Activated naive CD8-positive, alpha-beta T cell treated with anti-CD3 and anti-CD28 coated beads, Interleukin-2, amount 50 U/mL, for 24 hours (primary cell): ENCODE measurements around the gene PGM5.
"Not testable (repeated sequence)": the region's sequence is repeated elsewhere in the genome, so short reads cannot be mapped to it uniquely, and the experiment has no call there.

Source experiments
- ATAC-seq: fragments of 150-1000 bp; cut with Tn5 transposase; one replicate; pipeline ENCODE4 v1.10.0; 2021
- DNase-seq: peaks from one replicate; pipeline ENCODE4 v3.0.0; 2021
- H3K27ac Mint-ChIP-seq: one replicate; pipeline ENCODE4 v1.8.0; 2021; ENCODE audit warnings: mild to moderate bottlenecking, mixed read lengths
- H3K27me3 Mint-ChIP-seq: one replicate; pipeline ENCODE4 v1.8.0; 2021; ENCODE audit warnings: mixed read lengths
- H3K36me3 Mint-ChIP-seq: one replicate; pipeline ENCODE4 v1.8.0; 2021; ENCODE audit warnings: low read depth, mixed read lengths
- H3K4me1 Mint-ChIP-seq: one replicate; pipeline ENCODE4 v1.8.0; 2021; ENCODE audit warnings: mixed read lengths
- H3K4me3 Mint-ChIP-seq: one replicate; pipeline ENCODE4 v1.8.0; 2021; ENCODE audit warnings: mild to moderate bottlenecking, moderate library complexity, mixed read lengths
- H3K9me3 Mint-ChIP-seq: one replicate; pipeline ENCODE4 v1.8.0; 2021; ENCODE audit warnings: mixed read lengths

Gene PGM5

GRCh38 chr9:68356380-68357118 is at the start of gene PGM5:
Gene PGM5 (plus strand): TSS chr9:68356611. CDS start chr9:68357128, 517 bp downstream.
- DNase-seq, result peak; percentile 4
- not testable (repeated sequence) for H3K9me3 Mint-ChIP-seq, H3K4me1 Mint-ChIP-seq, H3K27ac Mint-ChIP-seq, H3K36me3 Mint-ChIP-seq
- peaks cover 20% of the 10 kb centered on the region for H3K27me3 Mint-ChIP-seq
- peak within 1 kb of the TSS; percentile 61 for H3K4me3 Mint-ChIP-seq
- ATAC-seq, result peak; percentile 24

GRCh38 chr9:68307127-68307526 is 49.3 kb upstream of the PGM5 start:
- not testable (repeated sequence) for H3K27ac Mint-ChIP-seq, H3K36me3 Mint-ChIP-seq, H3K27me3 Mint-ChIP-seq, DNase-seq, H3K4me1 Mint-ChIP-seq, H3K4me3 Mint-ChIP-seq, ATAC-seq, H3K9me3 Mint-ChIP-seq

- not testable (repeated sequence) for H3K27ac Mint-ChIP-seq, H3K36me3 Mint-ChIP-seq, H3K4me1 Mint-ChIP-seq, DNase-seq, H3K27me3 Mint-ChIP-seq, H3K4me3 Mint-ChIP-seq, H3K9me3 Mint-ChIP-seq
- peak; percentile 15 for ATAC-seq
Observed at GRCh38 chr9:68307654-68308053, 48.8 kb upstream of the PGM5 start.

- ATAC-seq, H3K4me1 Mint-ChIP-seq, DNase-seq, H3K36me3 Mint-ChIP-seq, H3K27me3 Mint-ChIP-seq, H3K9me3 Mint-ChIP-seq, H3K4me3 Mint-ChIP-seq, H3K27ac Mint-ChIP-seq: not testable (repeated sequence)
Observed at GRCh38 chr9:68311208-68311607, 45.2 kb upstream of the PGM5 start.

GRCh38 chr9:68318209-68318608 is 38.2 kb upstream of the PGM5 start:
- H3K4me1 Mint-ChIP-seq, DNase-seq, ATAC-seq, H3K9me3 Mint-ChIP-seq, H3K27me3 Mint-ChIP-seq, H3K27ac Mint-ChIP-seq, H3K4me3 Mint-ChIP-seq, H3K36me3 Mint-ChIP-seq: not testable (repeated sequence)

GRCh38 chr9:68323749-68324148 is 32.7 kb upstream of the PGM5 start:
- H3K27ac Mint-ChIP-seq, H3K4me3 Mint-ChIP-seq: not testable (repeated sequence)

GRCh38 chr9:68324518-68324917 is 31.9 kb upstream of the PGM5 start:
- H3K27ac Mint-ChIP-seq, DNase-seq, H3K27me3 Mint-ChIP-seq, H3K36me3 Mint-ChIP-seq, H3K4me3 Mint-ChIP-seq, ATAC-seq, H3K4me1 Mint-ChIP-seq, H3K9me3 Mint-ChIP-seq: not testable (repeated sequence)

More at GRCh38 chr9:68323749-68324148, 32.7 kb upstream of the PGM5 start:
- H3K27me3 Mint-ChIP-seq, H3K4me1 Mint-ChIP-seq, ATAC-seq, DNase-seq, H3K9me3 Mint-ChIP-seq, H3K36me3 Mint-ChIP-seq: not testable (repeated sequence)

- not testable (repeated sequence) for H3K4me1 Mint-ChIP-seq, H3K9me3 Mint-ChIP-seq, H3K36me3 Mint-ChIP-seq, H3K4me3 Mint-ChIP-seq, H3K27me3 Mint-ChIP-seq, ATAC-seq, DNase-seq, H3K27ac Mint-ChIP-seq
Observed at GRCh38 chr9:68329106-68329505, 27.3 kb upstream of the PGM5 start.

GRCh38 chr9:68330531-68331173 is 25.8 kb upstream of the PGM5 start:
- not testable (repeated sequence) for H3K36me3 Mint-ChIP-seq, H3K4me3 Mint-ChIP-seq, ATAC-seq, H3K4me1 Mint-ChIP-seq, H3K27ac Mint-ChIP-seq, H3K27me3 Mint-ChIP-seq, H3K9me3 Mint-ChIP-seq, DNase-seq

GRCh38 chr9:68332122-68332521 is 24.3 kb upstream of the PGM5 start:
- H3K36me3 Mint-ChIP-seq, ATAC-seq, H3K4me3 Mint-ChIP-seq, H3K27me3 Mint-ChIP-seq, DNase-seq, H3K27ac Mint-ChIP-seq, H3K4me1 Mint-ChIP-seq, H3K9me3 Mint-ChIP-seq: not testable (repeated sequence)

GRCh38 chr9:68335935-68336334 is 20.5 kb upstream of the PGM5 start:
- H3K27me3 Mint-ChIP-seq, H3K27ac Mint-ChIP-seq, H3K36me3 Mint-ChIP-seq, H3K4me3 Mint-ChIP-seq, DNase-seq, H3K9me3 Mint-ChIP-seq, H3K4me1 Mint-ChIP-seq: not testable (repeated sequence)
- peak; percentile 33 for ATAC-seq

- H3K9me3 Mint-ChIP-seq, H3K36me3 Mint-ChIP-seq, ATAC-seq, H3K4me1 Mint-ChIP-seq, DNase-seq, H3K27me3 Mint-ChIP-seq, H3K4me3 Mint-ChIP-seq, H3K27ac Mint-ChIP-seq: not testable (repeated sequence)
Observed at GRCh38 chr9:68336639-68337339, 19.6 kb upstream of the PGM5 start.

- DNase-seq, H3K4me3 Mint-ChIP-seq, H3K36me3 Mint-ChIP-seq, H3K4me1 Mint-ChIP-seq, H3K27me3 Mint-ChIP-seq, H3K27ac Mint-ChIP-seq, H3K9me3 Mint-ChIP-seq, ATAC-seq: not testable (repeated sequence)
Observed at GRCh38 chr9:68338000-68338399, 18.4 kb upstream of the PGM5 start.

- DNase-seq, H3K27me3 Mint-ChIP-seq, H3K4me1 Mint-ChIP-seq, H3K27ac Mint-ChIP-seq, H3K9me3 Mint-ChIP-seq, H3K36me3 Mint-ChIP-seq, H3K4me3 Mint-ChIP-seq: not testable (repeated sequence)
- ATAC-seq, result peak; percentile 77
Observed at GRCh38 chr9:68342265-68343025, 14.0 kb upstream of the PGM5 start.
